ENCODE data around the gene TREML1.

GRCh38 chr6:41186031-41186562, 31.9 kb upstream of the TREML1 start:
- TF ChIP-seq CTCF (IDR thresholded peaks at IDR 0.05), result no peak
- no peak for TF ChIP-seq POLR2A (IDR thresholded peaks at IDR 0.05)
- no peak for TF ChIP-seq EP300 (IDR thresholded peaks at IDR 0.05)
- TF ChIP-seq POLR2AphosphoS5 (IDR thresholded peaks at IDR 0.05), result no peak

Measured in suprapubic skin (tissue), 4 donors.